Activated effector memory CD4-positive, alpha-beta T cell treated with Interleukin-2 at 50 U/mL for 16 hours (primary cell): ENCODE results near the gene ROBO1.

Experiments used
- DNase-seq: peaks from one replicate; pipeline ENCODE4 v3.0.0-alpha.2; 2020

The ROBO1 gene

GRCh38 chr3:79436387-79436786 is 331.4 kb downstream of the ROBO1 start:
- no peak for DNase-seq

GRCh38 chr3:79427081-79427480 is 340.7 kb downstream of the ROBO1 start:
- no peak for DNase-seq

GRCh38 chr3:79424811-79425210 is 343.0 kb downstream of the ROBO1 start:
- DNase-seq: no peak

GRCh38 chr3:79423417-79423816 is 344.4 kb downstream of the ROBO1 start:
- DNase-seq: no peak

- no peak for DNase-seq
Observed at GRCh38 chr3:79421273-79421672, 346.5 kb downstream of the ROBO1 start.

- no peak for DNase-seq
Observed at GRCh38 chr3:79418855-79419621, 348.8 kb downstream of the ROBO1 start.

GRCh38 chr3:79415356-79415755 is 352.4 kb downstream of the ROBO1 start:
- DNase-seq: no peak

GRCh38 chr3:79414806-79415205 is 353.0 kb downstream of the ROBO1 start:
- DNase-seq: no peak

- no peak for DNase-seq
Observed at GRCh38 chr3:79414035-79414434, 353.8 kb downstream of the ROBO1 start.

- DNase-seq: no peak
Observed at GRCh38 chr3:79412537-79412936, 355.3 kb downstream of the ROBO1 start.

GRCh38 chr3:79410617-79411016 is 357.2 kb downstream of the ROBO1 start:
- no peak for DNase-seq

GRCh38 chr3:79410136-79410535 is 357.7 kb downstream of the ROBO1 start:
- DNase-seq: no peak

GRCh38 chr3:79406175-79406574 is 361.6 kb downstream of the ROBO1 start:
- no peak for DNase-seq

- DNase-seq: no peak
Observed at GRCh38 chr3:79405183-79405582, 362.6 kb downstream of the ROBO1 start.

GRCh38 chr3:79396595-79396994 is 371.2 kb downstream of the ROBO1 start:
- no peak for DNase-seq

GRCh38 chr3:79392479-79392878 is 375.3 kb downstream of the ROBO1 start:
- DNase-seq: no peak

- no peak for DNase-seq
Observed at GRCh38 chr3:79390352-79390751, 377.4 kb downstream of the ROBO1 start.

GRCh38 chr3:79385211-79385610 is 382.6 kb downstream of the ROBO1 start:
- DNase-seq: no peak

- DNase-seq: no peak
Observed at GRCh38 chr3:79383402-79384012, 384.3 kb downstream of the ROBO1 start.

GRCh38 chr3:79380581-79380980 is 387.2 kb downstream of the ROBO1 start:
- no peak for DNase-seq

GRCh38 chr3:79378064-79378463 is 389.7 kb downstream of the ROBO1 start:
- DNase-seq: no peak

GRCh38 chr3:79369306-79369705 is 398.5 kb downstream of the ROBO1 start:
- no peak for DNase-seq

- DNase-seq: no peak
Observed at GRCh38 chr3:79368403-79368802, 399.4 kb downstream of the ROBO1 start.

GRCh38 chr3:79367803-79368202 is 400.0 kb downstream of the ROBO1 start:
- DNase-seq: no peak

GRCh38 chr3:79367066-79367465 is 400.7 kb downstream of the ROBO1 start:
- DNase-seq: no peak
